HFF-Myc (cell line): ENCODE results near the gene C16orf95.

Source experiments
- DNase-seq: peaks from one replicate; pipeline ENCODE4 v3.0.0-alpha.2; 2011; ENCODE audit warnings: low read depth; ENCODE audit errors: extremely low read depth
- H3K4me3 ChIP-seq: replicated peaks from 2 replicates; pipeline ENCODE4 v1.5.1; 2011; ENCODE audit warnings: low read depth, mild to moderate bottlenecking, control low read depth, low read length
- CTCF ChIP-seq: IDR thresholded peaks from 2 replicates; pipeline ENCODE4 v1.5.1; 2012; ENCODE audit warnings: mild to moderate bottlenecking, low read depth, low read length, control low read depth; ENCODE audit errors: missing control alignments

C16orf95 gene

GRCh38 chr16:87288753-87289362, 28.3 kb downstream of the C16orf95 start:
- no peak for TF ChIP-seq CTCF

DNA sequence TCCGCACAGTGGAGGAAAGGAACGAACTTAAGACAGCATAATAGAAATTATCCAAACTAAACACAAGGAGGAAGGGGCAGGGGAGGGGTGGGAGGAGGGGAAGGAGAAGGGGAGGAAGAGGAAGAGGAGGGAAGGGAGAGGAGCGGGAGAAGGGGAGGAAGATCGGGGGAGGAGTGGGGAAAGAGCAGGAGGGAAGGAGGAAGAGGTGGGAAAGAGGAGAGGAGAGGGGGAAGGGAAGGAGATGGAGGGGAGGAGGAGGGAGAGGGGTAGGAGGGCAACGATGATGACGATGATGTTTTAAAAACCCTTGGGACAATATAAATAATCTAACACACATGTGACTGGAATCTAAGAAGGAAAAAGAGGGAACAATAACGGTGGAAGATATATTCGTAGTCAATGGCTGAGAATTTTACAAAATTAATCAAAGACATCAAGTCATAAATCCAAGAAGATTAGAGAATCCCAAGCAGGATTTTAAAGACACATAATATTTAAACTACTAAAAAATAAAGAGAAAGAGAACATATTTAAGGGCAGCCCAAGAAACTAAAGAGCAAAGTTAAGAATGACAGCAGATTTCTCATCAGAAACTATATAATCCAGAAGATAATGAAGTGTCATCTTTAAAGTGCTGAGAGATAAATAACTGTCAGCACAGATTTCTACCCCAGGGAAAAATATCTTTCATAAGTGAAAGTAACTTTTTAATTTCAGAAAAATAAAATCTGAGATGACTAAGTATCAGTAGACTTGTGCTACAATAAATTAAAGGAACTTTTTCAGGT, 30.2 kb downstream of the C16orf95 start:
- no peak overlapping the region for H3K4me3 ChIP-seq
- no peak for TF ChIP-seq CTCF
- no peak for DNase-seq

More at GRCh38 chr16:87288753-87289362, 28.3 kb downstream of the C16orf95 start:
- no peak overlapping the region for H3K4me3 ChIP-seq
- peak; percentile 98 for DNase-seq

GRCh38 chr16:87284183-87284582, 33.0 kb downstream of the C16orf95 start:
- no peak for DNase-seq
- TF ChIP-seq CTCF, result no peak
- H3K4me3 ChIP-seq, result no peak overlapping the region

DNA sequence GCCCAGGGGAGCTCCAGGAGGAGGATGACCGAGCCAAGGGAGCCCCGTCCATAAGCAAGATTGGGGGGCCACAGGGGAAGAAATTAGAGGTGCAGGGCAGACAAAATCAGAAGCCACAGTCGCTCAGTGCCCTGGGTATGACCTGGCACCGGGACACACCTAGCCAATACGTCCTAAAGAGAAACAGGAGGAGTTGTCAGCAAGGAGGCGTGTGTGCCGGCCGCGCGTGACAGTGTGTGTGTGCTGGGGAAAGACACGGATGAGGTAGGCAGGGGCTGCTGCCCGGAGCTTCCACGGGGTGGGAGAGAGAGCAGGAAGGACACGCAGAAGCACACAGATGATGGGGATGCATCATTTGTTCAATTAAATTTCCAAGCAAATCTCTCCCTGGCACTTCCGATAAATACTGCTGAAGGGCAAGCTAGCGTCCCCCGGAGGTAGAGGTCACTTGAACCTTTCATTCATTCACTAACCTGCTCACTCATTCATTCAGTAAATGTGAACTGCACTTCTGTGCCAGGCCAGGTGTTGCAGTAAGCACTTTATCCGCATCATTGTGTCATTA, 38.0 kb downstream of the C16orf95 start:
- no peak for DNase-seq
- TF ChIP-seq CTCF, result no peak
- H3K4me3 ChIP-seq, result no peak overlapping the region

DNA sequence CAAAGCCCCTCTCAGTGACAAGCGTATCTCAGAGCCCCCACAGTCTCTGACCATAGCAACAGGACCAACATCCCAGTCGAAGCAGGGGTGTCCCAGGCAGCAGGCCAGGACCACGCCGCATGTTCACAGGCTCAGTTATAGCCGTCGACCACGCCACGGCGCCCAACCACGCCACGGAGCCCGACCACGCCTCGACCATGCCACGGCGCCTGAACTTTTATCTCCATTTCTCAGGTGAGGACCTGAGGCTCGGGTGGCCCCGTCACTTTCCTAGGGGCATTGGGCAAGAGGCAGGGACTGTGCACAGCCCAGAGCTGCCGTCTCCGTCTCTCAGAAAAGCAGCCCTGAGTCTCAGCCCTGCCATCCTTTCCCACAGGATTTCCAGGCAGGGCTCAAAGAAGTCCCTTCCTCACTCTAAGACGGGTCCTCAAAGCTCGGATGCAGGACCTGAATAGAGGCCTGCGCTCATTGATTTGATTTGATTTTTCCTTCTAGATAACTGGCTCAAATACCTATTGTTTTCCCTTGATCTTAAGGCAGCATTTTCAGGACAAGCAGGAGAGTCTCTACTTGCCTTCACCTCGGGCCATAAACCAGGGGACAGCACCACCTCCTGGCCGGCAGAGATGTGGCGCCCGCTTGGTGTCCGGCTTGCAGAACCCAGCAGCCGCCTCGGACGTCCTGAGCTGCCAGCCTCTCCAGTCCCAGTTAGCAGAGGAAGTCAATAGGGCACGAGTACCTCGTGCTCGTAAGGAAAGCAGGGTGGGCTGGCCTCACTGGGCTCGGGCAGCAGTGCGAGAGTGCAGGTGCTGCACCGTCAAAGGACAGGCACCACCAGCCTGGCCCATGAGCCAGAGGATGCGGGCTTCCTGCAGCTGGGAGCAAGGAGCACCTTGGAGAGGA, 38.8 kb downstream of the C16orf95 start:
- no peak overlapping the region for H3K4me3 ChIP-seq
- TF ChIP-seq CTCF, result peak; percentile 91
- peak; percentile 42 for DNase-seq

- H3K4me3 ChIP-seq, result no peak overlapping the region
- DNase-seq, result no peak
- TF ChIP-seq CTCF, result no peak
These were observed 40.3 kb downstream of the C16orf95 start for GRCh38 chr16:87276924-87277323.
